WTC11 (cell line): ENCODE results near the gene CGNL1. TPM values are rescaled to one million over a fixed set of nuclear protein-coding genes. Genes with fewer than 3 reads are reported as not detected.

ENCODE experiments used
- ATAC-seq: fragments of 200-7000 bp; cut with Tn5 transposase; 2 replicates; pipeline ENCODE4 v1.10.0; 2021; ENCODE audit warnings: mild to moderate bottlenecking, moderate library complexity
- CTCF ChIA-PET: fragments of 300-600 bp; sonication (Branson Sonifier 250); formaldehyde crosslinking; loops from one replicate; lab custom pipeline; 2021; ENCODE audit warnings: antibody characterized with exemption; lab: Charles Lee
- POLR2A ChIA-PET: fragments of 350-600 bp; sonication (Branson Sonifier 250); formaldehyde crosslinking; loops from one replicate; lab custom pipeline; 2021; ENCODE audit warnings: antibody characterized with exemption; lab: Charles Lee
- DNase-seq: peaks from one replicate; pipeline ENCODE4 v3.0.0; 2021; ENCODE audit warnings: low spot score
- H3K27ac Mint-ChIP-seq: 2 replicates; pipeline ENCODE4 v1.8.0; 2021; ENCODE audit warnings: mixed read lengths
- H3K27me3 Mint-ChIP-seq: 2 replicates; pipeline ENCODE4 v1.8.0; 2021; ENCODE audit warnings: low read depth, mild to moderate bottlenecking, moderate library complexity, mixed read lengths
- H3K36me3 Mint-ChIP-seq: 2 replicates; pipeline ENCODE4 v1.8.0; 2021; ENCODE audit warnings: mixed read lengths
- H3K4me1 Mint-ChIP-seq: 2 replicates; pipeline ENCODE4 v1.8.0; 2022; ENCODE audit warnings: mixed read lengths
- H3K4me3 Mint-ChIP-seq: 2 replicates; pipeline ENCODE4 v1.8.0; 2021; ENCODE audit warnings: mild to moderate bottlenecking, moderate library complexity, mixed read lengths
- H3K9me3 Mint-ChIP-seq: 2 replicates; pipeline ENCODE4 v1.8.0; 2021; ENCODE audit warnings: mixed read lengths
- AR ChIP-seq: fragments of 250-450 bp; sonication (Bioruptor Pico); IDR thresholded peaks from 2 replicates; pipeline ENCODE4 v1.9.0; 2021; ENCODE audit warnings: mild to moderate bottlenecking
- EMX1 ChIP-seq: fragments of 250-450 bp; sonication (Bioruptor Pico); IDR thresholded peaks from 2 replicates; pipeline ENCODE4 v1.8.0; 2021; ENCODE audit warnings: mild to moderate bottlenecking
- ESRRA ChIP-seq: sonication (generic); formaldehyde crosslinking; IDR thresholded peaks from 2 replicates; pipeline ENCODE4 v1.8.1; 2022; ENCODE audit warnings: mild to moderate bottlenecking, missing genetic modification reagents, borderline replicate concordance
- FOXJ3 ChIP-seq: sonication (generic); formaldehyde crosslinking; IDR thresholded peaks from 2 replicates; pipeline ENCODE4 v1.9.0; 2021; ENCODE audit warnings: missing genetic modification reagents, mild to moderate bottlenecking, borderline replicate concordance
- GRHL2 ChIP-seq: fragments of 250-450 bp; sonication (Bioruptor Pico); IDR thresholded peaks from 2 replicates; pipeline ENCODE4 v1.8.0; 2022; ENCODE audit warnings: mild to moderate bottlenecking, moderate library complexity; ENCODE audit not compliant: insufficient replicate concordance, severe bottlenecking
- JAZF1 ChIP-seq: fragments of 250-450 bp; sonication (Bioruptor Pico); IDR thresholded peaks from 2 replicates; pipeline ENCODE4 v1.9.0; 2021; ENCODE audit warnings: moderate library complexity, mild to moderate bottlenecking, inconsistent platforms
- MXD4 ChIP-seq: fragments of 250-450 bp; sonication (Bioruptor Pico); IDR thresholded peaks from 2 replicates; pipeline ENCODE4 v1.8.0; 2021; ENCODE audit warnings: mild to moderate bottlenecking, moderate library complexity, borderline replicate concordance
- NFYB ChIP-seq: sonication (generic); formaldehyde crosslinking; conservative IDR thresholded peaks from 2 replicates; pipeline ENCODE4 v1.8.0; 2022; ENCODE audit warnings: low read depth, missing genetic modification reagents
- OVOL2 ChIP-seq: fragments of 250-450 bp; sonication (Bioruptor Pico); IDR thresholded peaks from 2 replicates; pipeline ENCODE4 v1.9.0; 2021; ENCODE audit warnings: mild to moderate bottlenecking, borderline replicate concordance
- PREB ChIP-seq: sonication (generic); formaldehyde crosslinking; IDR thresholded peaks from 2 replicates; pipeline ENCODE4 v1.8.1; 2022; ENCODE audit warnings: mild to moderate bottlenecking, missing genetic modification reagents, moderate library complexity, borderline replicate concordance
- RELA ChIP-seq: sonication (generic); formaldehyde crosslinking; IDR thresholded peaks from 2 replicates; pipeline ENCODE4 v1.8.1; 2022; ENCODE audit warnings: missing genetic modification reagents, mild to moderate bottlenecking, borderline replicate concordance
- SMAD3 ChIP-seq: sonication (generic); formaldehyde crosslinking; IDR thresholded peaks from 2 replicates; pipeline ENCODE4 v1.8.0; 2022; ENCODE audit warnings: missing genetic modification reagents, mild to moderate bottlenecking, borderline replicate concordance
- TCF7 ChIP-seq: sonication (generic); formaldehyde crosslinking; IDR thresholded peaks from 2 replicates; pipeline ENCODE4 v1.8.0; 2022; ENCODE audit warnings: mild to moderate bottlenecking, low read depth, missing genetic modification reagents, moderate library complexity
- ZNF263 ChIP-seq: sonication (generic); formaldehyde crosslinking; IDR thresholded peaks from 2 replicates; pipeline ENCODE4 v1.8.1; 2022; ENCODE audit warnings: low read depth, mild to moderate bottlenecking, moderate library complexity, missing genetic modification reagents
- total RNA-seq: library from RNA; stranded (reverse); gene quantifications from 3 replicates; pipeline ENCODE4 v1.2.3, GENCODE V29; 2021
- TF ChIP-seq, protein P1 (sequence below): sonication (generic); formaldehyde crosslinking; IDR thresholded peaks from 2 replicates; pipeline ENCODE4 v1.8.1; 2023; ENCODE audit warnings: mild to moderate bottlenecking, missing genetic modification reagents, moderate library complexity
- TF ChIP-seq, protein P2 (sequence below): fragments of 250-450 bp; sonication (Bioruptor Pico); IDR thresholded peaks from 2 replicates; pipeline ENCODE4 v1.9.0; 2021; ENCODE audit warnings: moderate library complexity, mild to moderate bottlenecking, inconsistent platforms, borderline replicate concordance
- TF ChIP-seq, protein P3 (sequence below): sonication (generic); formaldehyde crosslinking; IDR thresholded peaks from 2 replicates; pipeline ENCODE4 v1.8.0; 2022; ENCODE audit warnings: mild to moderate bottlenecking, missing genetic modification reagents
- TF ChIP-seq, protein P4 (sequence below): fragments of 250-450 bp; sonication (Bioruptor Pico); conservative IDR thresholded peaks from 2 replicates; pipeline ENCODE4 v1.9.0; 2021; ENCODE audit warnings: mild to moderate bottlenecking
- TF ChIP-seq, protein P5 (sequence below): sonication (generic); formaldehyde crosslinking; IDR thresholded peaks from 2 replicates; pipeline ENCODE4 v1.8.1; 2022; ENCODE audit warnings: mild to moderate bottlenecking, moderate library complexity, missing genetic modification reagents
- TF ChIP-seq, protein P6 (sequence below): fragments of 200-600 bp; IDR thresholded peaks from 2 replicates; pipeline ENCODE4 v1.8.0; 2022; ENCODE audit warnings: antibody characterized with exemption

Gene CGNL1
- total RNA-seq, 1 experiment from 2014 or later: 57.3 TPM

DNA sequence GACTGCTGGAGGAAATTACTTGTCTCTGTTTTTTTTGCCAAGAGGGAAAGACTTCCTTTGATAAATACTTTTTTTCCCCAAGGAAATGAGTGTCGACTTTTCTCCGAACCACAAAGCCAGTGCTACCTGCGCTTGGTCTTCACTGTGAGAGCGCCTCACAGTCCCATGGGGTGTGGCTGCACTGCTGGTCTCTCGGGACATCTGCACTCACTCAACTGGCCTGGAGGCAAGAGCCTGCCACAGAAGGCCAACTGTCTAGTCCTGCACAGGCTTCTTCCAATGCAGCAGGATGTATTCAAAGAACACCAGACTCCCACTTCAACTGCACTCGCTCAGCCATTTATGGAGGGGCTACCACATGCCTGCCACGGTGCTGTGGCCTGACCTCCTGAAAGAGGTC, 40.6 kb upstream of the CGNL1 start:
- no peaks in the 10 kb centered on the region for H3K9me3 Mint-ChIP-seq
- ATAC-seq (no peak), DNase-seq (no peak)
- POLR2A ChIA-PET: interaction anchor here (0.7 kb wide), 1 partner anchor 226 kb away, joined by 5 read pairs; no protein-coding TSS in a partner anchor
- no peak overlapping the region for H3K27ac Mint-ChIP-seq
- H3K36me3 Mint-ChIP-seq: no peaks in the 10 kb centered on the region
- TF ChIP-seq, protein P1, sequence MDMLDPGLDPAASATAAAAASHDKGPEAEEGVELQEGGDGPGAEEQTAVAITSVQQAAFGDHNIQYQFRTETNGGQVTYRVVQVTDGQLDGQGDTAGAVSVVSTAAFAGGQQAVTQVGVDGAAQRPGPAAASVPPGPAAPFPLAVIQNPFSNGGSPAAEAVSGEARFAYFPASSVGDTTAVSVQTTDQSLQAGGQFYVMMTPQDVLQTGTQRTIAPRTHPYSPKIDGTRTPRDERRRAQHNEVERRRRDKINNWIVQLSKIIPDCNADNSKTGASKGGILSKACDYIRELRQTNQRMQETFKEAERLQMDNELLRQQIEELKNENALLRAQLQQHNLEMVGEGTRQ (CRISPR knock-in tag): no peak
- TF ChIP-seq, protein P2, sequence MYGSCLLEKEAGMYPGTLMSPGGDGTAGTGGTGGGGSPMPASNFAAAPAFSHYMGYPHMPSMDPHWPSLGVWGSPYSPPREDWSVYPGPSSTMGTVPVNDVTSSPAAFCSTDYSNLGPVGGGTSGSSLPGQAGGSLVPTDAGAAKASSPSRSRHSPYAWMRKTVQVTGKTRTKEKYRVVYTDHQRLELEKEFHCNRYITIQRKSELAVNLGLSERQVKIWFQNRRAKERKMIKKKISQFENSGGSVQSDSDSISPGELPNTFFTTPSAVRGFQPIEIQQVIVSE (CRISPR knock-in tag): no peak
- TF ChIP-seq, protein P3, sequence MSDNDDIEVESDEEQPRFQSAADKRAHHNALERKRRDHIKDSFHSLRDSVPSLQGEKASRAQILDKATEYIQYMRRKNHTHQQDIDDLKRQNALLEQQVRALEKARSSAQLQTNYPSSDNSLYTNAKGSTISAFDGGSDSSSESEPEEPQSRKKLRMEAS (CRISPR knock-in tag): no peak
- TF ChIP-seq OVOL2 (CRISPR knock-in tag) (no peak), ZNF263 (no peak), GRHL2 (no peak), AR (CRISPR knock-in tag) (no peak), TCF7 (CRISPR knock-in tag) (no peak), SMAD3 (CRISPR knock-in tag) (no peak), JAZF1 (CRISPR knock-in tag) (no peak), EMX1 (CRISPR knock-in tag) (no peak), NFYB (no peak), MXD4 (no peak), RELA (CRISPR knock-in tag) (no peak), FOXJ3 (no peak)
- TF ChIP-seq, protein P4, sequence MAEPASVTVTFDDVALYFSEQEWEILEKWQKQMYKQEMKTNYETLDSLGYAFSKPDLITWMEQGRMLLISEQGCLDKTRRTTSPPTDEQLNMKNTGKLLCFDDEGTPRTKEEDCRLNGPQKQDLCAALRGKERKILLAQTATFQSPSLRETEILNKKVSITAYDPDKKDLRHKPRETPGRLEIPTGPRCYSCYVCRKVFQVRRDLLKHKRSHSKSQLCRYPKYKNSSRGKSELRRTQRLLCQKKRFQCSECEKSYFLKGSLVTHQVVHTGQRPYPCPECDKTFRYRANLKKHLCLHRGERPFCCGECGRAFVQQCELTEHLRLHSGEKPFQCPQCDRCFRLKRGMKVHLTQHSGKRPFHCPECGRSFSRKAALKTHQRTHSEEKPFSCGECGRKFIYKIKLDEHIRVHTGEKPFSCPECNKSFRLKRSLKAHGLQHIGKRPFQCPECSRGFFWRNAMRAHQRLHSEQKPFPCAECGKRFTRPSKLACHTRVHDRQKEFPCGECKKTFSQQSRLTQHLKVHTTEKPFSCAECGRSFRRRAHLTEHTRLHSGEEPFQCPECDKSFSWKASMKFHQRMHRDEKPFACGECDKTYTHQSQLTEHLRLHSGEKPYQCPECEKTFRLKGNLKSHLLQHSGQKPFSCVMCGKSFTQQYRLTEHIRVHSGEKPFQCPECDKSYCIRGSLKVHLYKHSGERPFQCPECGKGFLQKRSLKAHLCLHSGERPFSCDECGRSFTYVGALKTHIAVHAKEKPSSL (CRISPR knock-in tag): no peak
- TF ChIP-seq, protein P5, sequence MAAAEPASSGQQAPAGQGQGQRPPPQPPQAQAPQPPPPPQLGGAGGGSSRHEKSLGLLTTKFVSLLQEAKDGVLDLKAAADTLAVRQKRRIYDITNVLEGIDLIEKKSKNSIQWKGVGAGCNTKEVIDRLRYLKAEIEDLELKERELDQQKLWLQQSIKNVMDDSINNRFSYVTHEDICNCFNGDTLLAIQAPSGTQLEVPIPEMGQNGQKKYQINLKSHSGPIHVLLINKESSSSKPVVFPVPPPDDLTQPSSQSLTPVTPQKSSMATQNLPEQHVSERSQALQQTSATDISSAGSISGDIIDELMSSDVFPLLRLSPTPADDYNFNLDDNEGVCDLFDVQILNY (CRISPR knock-in tag): no peak
- H3K27me3 Mint-ChIP-seq: no peaks in the 10 kb centered on the region; the same call in 1 of the 2 replicates
- CTCF ChIA-PET: interaction anchor here (0.6 to 1.4 kb wide), 4 partner anchors 108 to 192 kb away, joined by 3 to 5 read pairs (median 4); no protein-coding TSS in a partner anchor
- peaks cover 10% of the 10 kb centered on the region for H3K4me1 Mint-ChIP-seq
- no peak overlapping the region for H3K4me3 Mint-ChIP-seq

GRCh38 chr15:57337868-57338411, 38.4 kb upstream of the CGNL1 start:
- no peak overlapping the region for H3K4me3 Mint-ChIP-seq
- H3K27me3 Mint-ChIP-seq: no peaks in the 10 kb centered on the region; the same call in 1 of the 2 replicates
- H3K27ac Mint-ChIP-seq: peak overlapping the region; percentile 5; the same call in 1 of the 2 replicates
- no peak for TF ChIP-seq ESRRA (CRISPR knock-in tag)
- TF ChIP-seq, protein P6, sequence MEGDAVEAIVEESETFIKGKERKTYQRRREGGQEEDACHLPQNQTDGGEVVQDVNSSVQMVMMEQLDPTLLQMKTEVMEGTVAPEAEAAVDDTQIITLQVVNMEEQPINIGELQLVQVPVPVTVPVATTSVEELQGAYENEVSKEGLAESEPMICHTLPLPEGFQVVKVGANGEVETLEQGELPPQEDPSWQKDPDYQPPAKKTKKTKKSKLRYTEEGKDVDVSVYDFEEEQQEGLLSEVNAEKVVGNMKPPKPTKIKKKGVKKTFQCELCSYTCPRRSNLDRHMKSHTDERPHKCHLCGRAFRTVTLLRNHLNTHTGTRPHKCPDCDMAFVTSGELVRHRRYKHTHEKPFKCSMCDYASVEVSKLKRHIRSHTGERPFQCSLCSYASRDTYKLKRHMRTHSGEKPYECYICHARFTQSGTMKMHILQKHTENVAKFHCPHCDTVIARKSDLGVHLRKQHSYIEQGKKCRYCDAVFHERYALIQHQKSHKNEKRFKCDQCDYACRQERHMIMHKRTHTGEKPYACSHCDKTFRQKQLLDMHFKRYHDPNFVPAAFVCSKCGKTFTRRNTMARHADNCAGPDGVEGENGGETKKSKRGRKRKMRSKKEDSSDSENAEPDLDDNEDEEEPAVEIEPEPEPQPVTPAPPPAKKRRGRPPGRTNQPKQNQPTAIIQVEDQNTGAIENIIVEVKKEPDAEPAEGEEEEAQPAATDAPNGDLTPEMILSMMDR: no peak
- no peak for TF ChIP-seq PREB (CRISPR knock-in tag)
- ChIA-PET POLR2A (no interaction called here), CTCF (interaction anchor here (0.7 to 6.9 kb wide), 9 partner anchors 8 to 222 kb away, joined by 3 to 139 read pairs (median 4); no protein-coding TSS in a partner anchor)
- no peaks in the 10 kb centered on the region for H3K9me3 Mint-ChIP-seq
- DNase-seq: no peak
- peaks cover 10% of the 10 kb centered on the region for H3K4me1 Mint-ChIP-seq
- ATAC-seq: no peak
- H3K36me3 Mint-ChIP-seq: no peaks in the 10 kb centered on the region
